Measurements from ENCODE around the gene AOC3.

Gene AOC3

DNA sequence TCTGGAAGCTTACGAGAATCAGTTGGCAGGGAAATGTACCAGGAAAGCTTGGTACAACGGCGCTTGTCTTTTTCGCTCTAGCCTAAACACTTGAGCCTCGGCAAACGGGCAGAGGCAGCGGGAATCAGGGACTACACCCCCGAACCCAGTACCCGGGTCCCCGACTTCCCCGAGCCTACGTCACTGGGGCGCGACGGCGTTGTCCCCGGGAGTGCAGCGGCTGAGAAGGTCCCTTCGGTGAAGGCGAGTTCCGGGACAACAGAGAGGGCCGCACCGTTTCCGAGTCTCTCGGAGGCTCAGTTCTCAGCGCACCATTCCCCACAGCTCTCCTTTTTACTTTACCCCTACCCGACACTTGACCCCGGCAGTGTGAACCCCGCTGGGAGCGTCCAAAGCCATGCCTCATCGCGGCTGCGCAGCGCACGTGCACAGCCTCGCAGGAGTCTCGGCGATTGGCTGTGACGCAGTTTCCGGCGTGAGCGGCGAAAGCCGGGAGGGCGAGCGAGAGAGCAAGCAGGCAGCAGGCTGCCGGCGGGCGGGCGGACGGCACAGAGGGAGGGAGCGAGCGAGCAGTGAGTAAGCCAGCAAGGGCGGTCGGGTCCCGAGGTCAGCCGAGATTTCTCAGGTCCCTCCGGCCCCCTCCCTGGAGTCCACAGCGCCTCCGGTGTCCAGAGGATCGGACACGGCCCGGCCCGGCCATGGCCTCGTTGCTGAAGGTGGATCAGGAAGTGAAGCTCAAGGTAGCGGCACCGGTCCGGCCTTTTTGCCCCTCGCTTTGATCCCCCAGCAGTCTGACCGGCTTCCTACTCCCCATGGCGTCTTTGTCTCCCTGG, 17.8 kb upstream of the AOC3 start, which contains the start of gene PSME3:
Gene PSME3, plus strand, starts transcription at position 464 of the 833 bp plus-strand sequence. Its CDS starts 235 bp downstream, at position 699.
- TF ChIP-seq, protein P1, sequence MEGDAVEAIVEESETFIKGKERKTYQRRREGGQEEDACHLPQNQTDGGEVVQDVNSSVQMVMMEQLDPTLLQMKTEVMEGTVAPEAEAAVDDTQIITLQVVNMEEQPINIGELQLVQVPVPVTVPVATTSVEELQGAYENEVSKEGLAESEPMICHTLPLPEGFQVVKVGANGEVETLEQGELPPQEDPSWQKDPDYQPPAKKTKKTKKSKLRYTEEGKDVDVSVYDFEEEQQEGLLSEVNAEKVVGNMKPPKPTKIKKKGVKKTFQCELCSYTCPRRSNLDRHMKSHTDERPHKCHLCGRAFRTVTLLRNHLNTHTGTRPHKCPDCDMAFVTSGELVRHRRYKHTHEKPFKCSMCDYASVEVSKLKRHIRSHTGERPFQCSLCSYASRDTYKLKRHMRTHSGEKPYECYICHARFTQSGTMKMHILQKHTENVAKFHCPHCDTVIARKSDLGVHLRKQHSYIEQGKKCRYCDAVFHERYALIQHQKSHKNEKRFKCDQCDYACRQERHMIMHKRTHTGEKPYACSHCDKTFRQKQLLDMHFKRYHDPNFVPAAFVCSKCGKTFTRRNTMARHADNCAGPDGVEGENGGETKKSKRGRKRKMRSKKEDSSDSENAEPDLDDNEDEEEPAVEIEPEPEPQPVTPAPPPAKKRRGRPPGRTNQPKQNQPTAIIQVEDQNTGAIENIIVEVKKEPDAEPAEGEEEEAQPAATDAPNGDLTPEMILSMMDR (conservative IDR thresholded peaks at IDR 0.05; ENCODE audit: low read depth, low read length), result no peak
- DNase-seq (ENCODE audit: low read depth), result peak; percentile 48
- peak within 1 kb of the TSS; percentile 99 for H3K4me3 ChIP-seq (ENCODE audit: low read length)

DNA sequence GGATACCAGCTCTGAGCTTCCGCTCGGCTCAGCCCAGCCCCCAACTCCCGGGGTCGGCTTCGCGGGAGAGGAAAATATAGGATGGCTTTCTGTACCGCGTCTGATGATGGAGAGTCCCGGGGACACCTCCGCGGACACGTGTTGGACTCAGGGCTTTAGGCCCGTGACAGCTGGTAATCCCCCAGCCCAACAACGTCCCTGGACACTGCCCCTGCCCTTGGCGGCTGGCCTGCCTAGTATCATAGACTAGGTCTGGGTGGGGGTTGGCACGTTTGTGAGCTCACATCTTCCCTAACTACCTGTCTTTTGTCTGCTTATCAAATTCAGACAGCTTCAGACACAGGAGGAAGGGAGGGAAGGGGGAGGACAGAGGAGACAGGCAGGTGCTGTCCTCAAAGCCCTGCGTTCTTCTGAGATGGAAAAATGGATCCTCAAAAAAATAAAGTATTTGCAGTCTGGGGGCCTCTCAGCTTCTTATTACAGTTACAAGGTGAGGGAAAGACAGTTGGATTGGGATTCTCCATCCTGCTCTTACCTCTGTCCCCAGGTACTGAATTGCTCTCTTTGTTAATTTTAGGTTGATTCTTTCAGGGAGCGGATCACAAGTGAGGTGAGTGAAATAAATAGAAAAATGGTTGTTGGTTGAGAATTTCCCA, 17.1 kb upstream of the AOC3 start:
- TF ChIP-seq, protein P1 (conservative IDR thresholded peaks at IDR 0.05; ENCODE audit: low read depth, low read length), result no peak
- DNase-seq (ENCODE audit: low read depth), result no peak

DNA sequence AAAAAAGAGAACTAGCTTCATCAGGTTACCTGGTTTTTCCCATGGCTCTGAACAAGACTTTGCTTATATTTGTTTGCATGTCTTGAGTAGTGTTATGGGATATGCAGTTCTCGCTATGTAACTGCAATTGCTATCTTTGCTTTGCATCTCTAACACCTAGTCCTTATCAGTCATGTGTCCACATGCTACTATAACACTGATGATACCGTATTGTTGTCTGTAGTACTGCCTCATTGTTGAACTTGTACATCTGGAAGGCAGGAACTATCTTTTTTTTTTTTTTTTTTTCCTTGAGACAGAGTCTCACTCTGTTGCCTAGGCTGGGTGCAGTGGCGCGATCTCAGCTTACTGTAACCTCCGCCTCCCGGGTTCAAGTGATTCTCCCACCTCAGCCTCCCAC, 15.3 kb upstream of the AOC3 start:
- TF ChIP-seq, protein P1 (conservative IDR thresholded peaks at IDR 0.05; ENCODE audit: low read depth, low read length), result no peak
- H3K4me3 ChIP-seq (ENCODE audit: low read length), result no peak overlapping the region
- DNase-seq (ENCODE audit: low read depth), result no peak

More for the DNA sequence above, 17.1 kb upstream of the AOC3 start:
- H3K4me3 ChIP-seq (ENCODE audit: low read length), result peak overlapping the region; percentile 99

DNA sequence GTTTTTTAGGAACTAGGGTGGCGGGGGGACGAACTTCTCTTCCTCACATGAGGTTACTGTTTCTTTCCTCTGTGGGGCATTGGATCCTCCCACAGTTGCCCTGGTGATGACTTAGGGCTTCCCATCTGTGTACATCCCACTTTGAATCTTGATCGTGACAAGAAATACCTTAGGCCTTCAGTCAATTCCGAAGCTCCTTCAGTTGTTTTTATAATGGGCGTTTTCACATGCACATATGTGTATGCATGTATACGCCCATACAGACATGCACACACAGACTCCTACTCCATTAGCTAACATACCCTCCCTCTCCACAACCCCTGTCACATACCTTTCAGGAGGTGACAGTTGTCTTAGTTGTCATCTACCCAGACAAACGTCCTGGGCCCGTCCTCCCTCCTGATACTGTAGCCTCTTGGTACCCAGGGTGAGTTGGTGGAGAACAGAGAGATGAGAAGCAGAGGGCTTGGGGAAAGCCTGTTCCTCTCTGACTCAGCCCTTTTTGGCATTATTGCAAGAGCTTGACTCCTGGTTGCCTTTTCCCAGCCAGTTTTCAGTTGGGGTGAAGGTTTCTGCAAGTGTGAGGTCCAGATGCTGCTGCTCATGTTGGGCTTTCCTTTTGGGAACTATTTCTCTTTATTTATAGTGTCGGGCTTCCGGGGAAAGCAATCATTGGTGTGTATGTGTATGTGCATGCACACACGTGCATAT, 8.9 kb upstream of the AOC3 start:
- TF ChIP-seq, protein P1 (conservative IDR thresholded peaks at IDR 0.05; ENCODE audit: low read depth, low read length), result no peak
- no peak for DNase-seq (ENCODE audit: low read depth)
- no peak overlapping the region for H3K4me3 ChIP-seq (ENCODE audit: low read length)

DNA sequence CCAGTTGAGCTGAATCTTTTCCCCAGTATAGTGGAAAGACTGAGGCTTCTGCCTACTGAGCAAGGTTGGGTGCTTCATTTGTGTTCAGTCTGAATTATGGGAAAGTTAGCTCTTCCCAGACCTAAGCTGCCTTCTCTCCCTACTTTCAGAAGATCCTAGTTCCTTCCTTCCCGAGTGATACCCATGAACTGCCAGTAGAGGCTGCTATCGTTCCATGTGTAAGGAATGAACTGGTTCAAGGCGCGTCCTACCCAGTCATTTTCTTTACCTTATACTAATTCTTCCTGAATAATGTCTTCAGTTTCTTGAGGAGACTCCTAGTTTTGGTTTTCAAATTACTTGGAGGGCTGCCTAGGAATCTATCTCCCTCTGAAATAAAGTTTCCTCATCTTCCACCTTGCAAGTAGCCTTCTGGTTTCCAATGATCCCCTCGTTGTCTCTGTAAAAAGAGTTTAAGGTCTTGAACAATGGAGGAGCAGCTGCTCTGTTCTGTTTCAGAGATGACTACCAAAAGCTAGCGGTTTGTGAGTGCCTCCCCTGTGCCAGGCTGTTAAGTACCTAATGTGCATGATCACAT, 7.6 kb upstream of the AOC3 start:
- no peak for DNase-seq (ENCODE audit: low read depth)
- H3K4me3 ChIP-seq (ENCODE audit: low read length), result no peak overlapping the region
- TF ChIP-seq, protein P1 (conservative IDR thresholded peaks at IDR 0.05; ENCODE audit: low read depth, low read length), result peak; percentile 99

DNA sequence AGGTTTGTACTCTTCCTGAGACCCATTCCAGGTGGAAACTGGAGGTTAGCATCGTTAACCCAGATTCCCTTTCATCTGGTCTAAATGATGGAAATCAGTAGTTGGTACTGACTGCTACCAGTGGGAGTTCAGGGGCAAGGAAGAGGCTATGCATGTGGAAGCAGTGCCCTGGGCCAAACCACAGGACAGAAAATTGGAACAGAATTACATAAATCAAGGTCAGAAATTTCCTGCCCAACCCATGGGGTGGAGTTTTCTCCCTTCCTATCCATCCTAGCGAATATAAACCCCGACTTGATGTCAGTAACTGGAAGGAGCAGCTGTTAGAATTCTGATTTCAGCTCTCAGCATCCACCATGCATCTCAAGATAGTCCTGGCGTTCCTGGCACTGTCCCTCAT, 6.7 kb upstream of the AOC3 start, which contains the start of gene AOC2:
Gene AOC2, plus strand, starts transcription at position 310 of the 400 bp plus-strand sequence. Its CDS starts 47 bp downstream, at position 357.
- no peak within 1 kb of the TSS for H3K4me3 ChIP-seq (ENCODE audit: low read length)
- no peak for DNase-seq (ENCODE audit: low read depth)
- TF ChIP-seq, protein P1 (conservative IDR thresholded peaks at IDR 0.05; ENCODE audit: low read depth, low read length), result no peak

All from retinal pigment epithelial cell (primary cell).